Esophagus muscularis mucosa (tissue), 4 donors: ENCODE data around the gene F12. TPM values are rescaled to one million over a fixed set of nuclear protein-coding genes. Genes with fewer than 3 reads are reported as not detected.

ENCODE experiments used
- DNase-seq: peaks from one replicate; pipeline ENCODE4 v3.0.0-alpha.2; 2017; ENCODE audit errors: extremely low spot score
- H3K27ac ChIP-seq, 4 donors: fragments of 200-600 bp; sonication (generic); replicated peaks in 1 of 4; 1 replicate in 3 of 4; 2 replicates in 1 of 4; pipeline ENCODE4 v1.5.1; 2016 to 2019; ENCODE audit warnings: mild to moderate bottlenecking in 1 of 4
- H3K27me3 ChIP-seq, 4 donors: fragments of 200-600 bp; sonication (generic); one replicate each; pipeline versions ENCODE4 v1.5.1 to v1.6.0; 2016 to 2019
- H3K36me3 ChIP-seq, 4 donors: fragments of 200-600 bp; sonication (generic); one replicate each; pipeline ENCODE4 v1.5.1; 2016 to 2019
- H3K4me1 ChIP-seq, 4 donors: fragments of 200-600 bp; sonication (generic); one replicate each; pipeline ENCODE4 v1.5.1; 2016 to 2019
- H3K4me3 ChIP-seq, 4 donors: fragments of 200-600 bp; sonication (generic); 1 replicate in 2 of 4; 2 replicates in 2 of 4; pipeline ENCODE4 v1.5.1; 2016 to 2019; ENCODE audit warnings: mild to moderate bottlenecking in 4 of 4, moderate library complexity in 1 of 4
- H3K9me3 ChIP-seq, 4 donors: fragments of 200-600 bp; sonication (generic); 1 replicate in 3 of 4; 2 replicates in 1 of 4; pipeline ENCODE4 v1.5.1; 2016 to 2019
- EP300 ChIP-seq: sonication (generic); formaldehyde crosslinking; IDR thresholded peaks from one replicate; pipeline ENCODE4 v1.6.1; 2017; ENCODE audit warnings: antibody characterized with exemption
- POLR2A ChIP-seq: fragments of 450-650 bp; IDR thresholded peaks from one replicate; pipeline ENCODE4 v1.6.1; 2017; ENCODE audit warnings: antibody characterized with exemption, moderate library complexity, mild to moderate bottlenecking, low read depth
- POLR2AphosphoS5 ChIP-seq, 2 donors: sonication (generic); formaldehyde crosslinking; IDR thresholded peaks; one replicate each; pipeline ENCODE4 v1.6.1; 2017; ENCODE audit warnings: antibody characterized with exemption in 2 of 2
- WGBS: methylation state at CpG from one replicate; pipeline ENCODE4 v1.1.5; 2018; 5-methylcytosine and 5-hydroxymethylcytosine counted together
- intact Hi-C: fragments of 100-400 bp; cut with DNase I; formaldehyde crosslinking; loops from one replicate; pipeline ENCODE4 v1.15.1; 2023
- total RNA-seq, 4 donors: library from RNA; depleted of rRNA; stranded (reverse); fragments of >200 nt; gene quantifications; one replicate each; pipeline versions ENCODE4 v1.1.0 to v1.2.1, GENCODE V29; 2016
- TF ChIP-seq, protein P1 (sequence below), 3 experiments: fragments of 200-600 bp in 2 of 3; fragments of 450-650 bp in 1 of 3; sonication (generic) in 2 of 3; IDR thresholded peaks; one replicate each; pipeline ENCODE4 v1.5.1; 2017 to 2019; ENCODE audit warnings: antibody characterized with exemption in 3 of 3, mild to moderate bottlenecking in 2 of 3, moderate library complexity in 1 of 3

The F12 gene
- total RNA-seq, 4 donors from 2014 or later = 0.17 TPM; not detected in 3

DNA sequence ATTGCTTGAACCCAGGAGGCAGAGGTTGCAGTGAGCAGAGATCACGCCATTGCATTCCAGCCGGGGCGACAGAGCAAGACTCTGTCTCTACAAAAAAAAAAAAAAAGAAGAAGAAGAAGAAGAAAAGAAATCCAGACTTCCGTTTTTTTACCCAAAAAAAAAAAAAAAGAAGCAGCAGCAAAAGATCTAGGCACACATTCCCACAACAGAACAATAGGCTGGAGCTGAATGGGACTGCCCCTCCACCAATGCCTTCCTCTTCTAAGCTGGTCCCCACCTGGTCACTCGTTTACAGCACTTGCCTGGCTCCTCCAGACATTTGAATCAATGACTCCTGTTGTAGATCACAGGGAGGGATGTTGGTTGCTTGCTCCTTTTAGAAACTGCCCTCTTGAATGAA lies 56.3 kb downstream of the F12 start:
- Histone ChIP-seq H3K36me3 (peaks cover 0 to 17% (median 8%) of the 10 kb centered on the region in 4 donors), H3K4me1 (peaks cover 21 to 44% (median 41%) of the 10 kb centered on the region in 4 donors), H3K9me3 (no peaks in the 10 kb centered on the region), H3K27me3 (no peaks in the 10 kb centered on the region), H3K27ac (no peak overlapping the region), H3K4me3 (no peak overlapping the region)
- intact Hi-C loops = loop anchor here (5.0 kb wide), 1 partner anchor 36 kb away; no protein-coding TSS in a partner anchor
- TF ChIP-seq, protein P1, sequence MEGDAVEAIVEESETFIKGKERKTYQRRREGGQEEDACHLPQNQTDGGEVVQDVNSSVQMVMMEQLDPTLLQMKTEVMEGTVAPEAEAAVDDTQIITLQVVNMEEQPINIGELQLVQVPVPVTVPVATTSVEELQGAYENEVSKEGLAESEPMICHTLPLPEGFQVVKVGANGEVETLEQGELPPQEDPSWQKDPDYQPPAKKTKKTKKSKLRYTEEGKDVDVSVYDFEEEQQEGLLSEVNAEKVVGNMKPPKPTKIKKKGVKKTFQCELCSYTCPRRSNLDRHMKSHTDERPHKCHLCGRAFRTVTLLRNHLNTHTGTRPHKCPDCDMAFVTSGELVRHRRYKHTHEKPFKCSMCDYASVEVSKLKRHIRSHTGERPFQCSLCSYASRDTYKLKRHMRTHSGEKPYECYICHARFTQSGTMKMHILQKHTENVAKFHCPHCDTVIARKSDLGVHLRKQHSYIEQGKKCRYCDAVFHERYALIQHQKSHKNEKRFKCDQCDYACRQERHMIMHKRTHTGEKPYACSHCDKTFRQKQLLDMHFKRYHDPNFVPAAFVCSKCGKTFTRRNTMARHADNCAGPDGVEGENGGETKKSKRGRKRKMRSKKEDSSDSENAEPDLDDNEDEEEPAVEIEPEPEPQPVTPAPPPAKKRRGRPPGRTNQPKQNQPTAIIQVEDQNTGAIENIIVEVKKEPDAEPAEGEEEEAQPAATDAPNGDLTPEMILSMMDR (IDR thresholded peaks at IDR 0.05) = no peak
- TF ChIP-seq EP300 (no peak), POLR2AphosphoS5 (IDR thresholded peaks at IDR 0.05) (no peak), POLR2A (no peak)
- DNase-seq = no peak
- 68% methylated on average over 5 of the region's 5 CpGs for WGBS

Other genes starting within 250 kb of the F12 start
- 10 to 100 TPM; 20.0 to 35.4 (median 31.1) TPM for gene RAB24, start 105.8 kb downstream of the F12 start, total RNA-seq
- gene PRELID1, start 105.8 kb downstream of the F12 start, total RNA-seq = 10 to 100 TPM; 80.6 to 93.6 (median 88.2) TPM
- gene MXD3, start 97.7 kb downstream of the F12 start, total RNA-seq = 10 to 100 TPM in 1 of 4 donors, 1 to 10 TPM in 3; 2.5 to 11.2 (median 7.9) TPM
- 100 to 1,000 TPM in 3 of 4 donors, 10 to 100 TPM in 1; 95.1 to 168 (median 128) TPM for gene LMAN2, start 57.9 kb downstream of the F12 start, total RNA-seq
- 10 to 100 TPM in 2 of 4 donors, 1 to 10 TPM in 2; 3.7 to 18.3 (median 11.9) TPM for gene RGS14, start 51.6 kb downstream of the F12 start, total RNA-seq
- not detected for gene SLC34A1, start 25.1 kb downstream of the F12 start, total RNA-seq
- not detected for gene PFN3, start 8.9 kb downstream of the F12 start, total RNA-seq
- 10 to 100 TPM; 29.1 to 44.7 (median 36.3) TPM for gene GRK6, start 17.1 kb upstream of the F12 start, total RNA-seq
- gene PRR7, start 37.2 kb upstream of the F12 start, total RNA-seq = 1 to 10 TPM in 2 of 4 donors, under 1 TPM in 2; 0.42 to 2.5 (median 1.6) TPM
- gene DBN1, start 64.1 kb upstream of the F12 start, total RNA-seq = 100 to 1,000 TPM in 3 of 4 donors, 10 to 100 TPM in 1; 92.2 to 160 (median 130) TPM
- gene PDLIM7, start 88.0 kb upstream of the F12 start, total RNA-seq = 1,000 to 10,000 TPM in 1 of 4 donors, 100 to 1,000 TPM in 3; 316 to 1,085 (median 575) TPM
- gene DOK3, start 100.3 kb upstream of the F12 start, total RNA-seq = 10 to 100 TPM in 1 of 4 donors, 1 to 10 TPM in 3; 6.7 to 15.2 (median 7.5) TPM
- 10 to 100 TPM; 58.1 to 92.1 (median 66.0) TPM for gene DDX41, start 107.4 kb upstream of the F12 start, total RNA-seq
- gene FAM193B, start 145.0 kb upstream of the F12 start, total RNA-seq = 10 to 100 TPM; 24.4 to 65.6 (median 50.7) TPM
- 10 to 100 TPM; 47.3 to 75.7 (median 62.3) TPM for gene TMED9, start 182.6 kb upstream of the F12 start, total RNA-seq
- gene B4GALT7, start 190.6 kb upstream of the F12 start, total RNA-seq = 10 to 100 TPM; 14.3 to 17.9 (median 16.9) TPM